ENCODE data around the gene AUTS2.
A peak's percentile ranks its signal among the peaks of the same experiment; 100 is the strongest.
"Not testable (repeated sequence)": the region's sequence is repeated elsewhere in the genome, so short reads cannot be mapped to it uniquely, and the experiment has no call there.

AUTS2 gene

GRCh38 chr7:70787286-70787685 is 1189.0 kb downstream of the AUTS2 start:
- no peak for DNase-seq (ENCODE audit: extremely low spot score, insufficient read length, low read depth)
- FAIRE-seq, result no peak

- FAIRE-seq, result no peak
- DNase-seq (ENCODE audit: extremely low spot score, insufficient read length, low read depth), result no peak
Observed at GRCh38 chr7:70787771-70788170, 1189.5 kb downstream of the AUTS2 start.

- FAIRE-seq, result no peak
- no peak for DNase-seq (ENCODE audit: extremely low spot score, insufficient read length, low read depth)
Observed at GRCh38 chr7:70788276-70788675, 1190.0 kb downstream of the AUTS2 start.

GRCh38 chr7:70789481-70790214 is 1191.4 kb downstream of the AUTS2 start:
- no peak for DNase-seq (ENCODE audit: extremely low spot score, insufficient read length, low read depth)
- FAIRE-seq, result no peak

- DNase-seq (ENCODE audit: extremely low spot score, insufficient read length, low read depth), result no peak
- FAIRE-seq, result no peak
Observed at GRCh38 chr7:70790215-70791073, 1192.2 kb downstream of the AUTS2 start.

- FAIRE-seq (no peak), DNase-seq (ENCODE audit: extremely low spot score, insufficient read length, low read depth) (no peak)
Observed at GRCh38 chr7:70791341-70791740, 1193.1 kb downstream of the AUTS2 start.

GRCh38 chr7:70793060-70793459 is 1194.8 kb downstream of the AUTS2 start:
- FAIRE-seq (no peak), DNase-seq (ENCODE audit: extremely low spot score, insufficient read length, low read depth) (no peak)

- no peak for DNase-seq (ENCODE audit: extremely low spot score, insufficient read length, low read depth)
- FAIRE-seq, result no peak
Observed at GRCh38 chr7:70793821-70794220, 1195.5 kb downstream of the AUTS2 start.

GRCh38 chr7:70794962-70795361 is 1196.7 kb downstream of the AUTS2 start:
- FAIRE-seq (no peak), DNase-seq (ENCODE audit: extremely low spot score, insufficient read length, low read depth) (no peak)

- no peak for FAIRE-seq
Observed at GRCh38 chr7:70795948-70796347, 1197.7 kb downstream of the AUTS2 start.

GRCh38 chr7:70797109-70797514 is 1198.8 kb downstream of the AUTS2 start:
- FAIRE-seq (no peak), DNase-seq (ENCODE audit: extremely low spot score, insufficient read length, low read depth) (no peak)

More at GRCh38 chr7:70795948-70796347, 1197.7 kb downstream of the AUTS2 start:
- DNase-seq (ENCODE audit: extremely low spot score, insufficient read length, low read depth), result no peak

GRCh38 chr7:70799841-70800405 is 1201.6 kb downstream of the AUTS2 start:
- DNase-seq (ENCODE audit: extremely low spot score, insufficient read length, low read depth) (no peak), FAIRE-seq (no peak)

GRCh38 chr7:70805360-70805759 is 1207.1 kb downstream of the AUTS2 start:
- FAIRE-seq, result no peak
- no peak for DNase-seq (ENCODE audit: extremely low spot score, insufficient read length, low read depth)

GRCh38 chr7:70807650-70808049 is 1209.4 kb downstream of the AUTS2 start:
- DNase-seq (ENCODE audit: extremely low spot score, insufficient read length, low read depth), result no peak
- FAIRE-seq, result no peak

GRCh38 chr7:70808876-70809275 is 1210.6 kb downstream of the AUTS2 start:
- no peak for DNase-seq (ENCODE audit: extremely low spot score, insufficient read length, low read depth)
- FAIRE-seq, result peak; percentile 68

- no peak for FAIRE-seq
- DNase-seq (ENCODE audit: extremely low spot score, insufficient read length, low read depth), result no peak
Observed at GRCh38 chr7:70810558-70811139, 1212.4 kb downstream of the AUTS2 start.

- FAIRE-seq (no peak), DNase-seq (ENCODE audit: extremely low spot score, insufficient read length, low read depth) (no peak)
Observed at GRCh38 chr7:70812511-70812910, 1214.2 kb downstream of the AUTS2 start.

- not testable (repeated sequence) for DNase-seq (ENCODE audit: extremely low spot score, insufficient read length, low read depth); FAIRE-seq
Observed at GRCh38 chr7:70822490-70822889, 1224.2 kb downstream of the AUTS2 start.

- DNase-seq (ENCODE audit: extremely low spot score, insufficient read length, low read depth), result peak; percentile 37
- FAIRE-seq, result peak; percentile 55
Observed at GRCh38 chr7:70829221-70830059, 1231.2 kb downstream of the AUTS2 start.

GRCh38 chr7:70830060-70830395 is 1231.8 kb downstream of the AUTS2 start:
- DNase-seq (ENCODE audit: extremely low spot score, insufficient read length, low read depth) (no peak), FAIRE-seq (no peak)
